SH-SY5Y (cell line): ENCODE data around the gene SLC35F2.

Source experiments
- GATA2 ChIP-seq: IDR thresholded peaks from 2 replicates; pipeline ENCODE4 v1.6.1; 2011; ENCODE audit warnings: mild to moderate bottlenecking, low read depth, low read length
- GATA3 ChIP-seq: IDR thresholded peaks from 2 replicates; pipeline ENCODE4 v1.6.1; 2011; ENCODE audit warnings: low read depth, mild to moderate bottlenecking, low read length, moderate library complexity

DNA sequence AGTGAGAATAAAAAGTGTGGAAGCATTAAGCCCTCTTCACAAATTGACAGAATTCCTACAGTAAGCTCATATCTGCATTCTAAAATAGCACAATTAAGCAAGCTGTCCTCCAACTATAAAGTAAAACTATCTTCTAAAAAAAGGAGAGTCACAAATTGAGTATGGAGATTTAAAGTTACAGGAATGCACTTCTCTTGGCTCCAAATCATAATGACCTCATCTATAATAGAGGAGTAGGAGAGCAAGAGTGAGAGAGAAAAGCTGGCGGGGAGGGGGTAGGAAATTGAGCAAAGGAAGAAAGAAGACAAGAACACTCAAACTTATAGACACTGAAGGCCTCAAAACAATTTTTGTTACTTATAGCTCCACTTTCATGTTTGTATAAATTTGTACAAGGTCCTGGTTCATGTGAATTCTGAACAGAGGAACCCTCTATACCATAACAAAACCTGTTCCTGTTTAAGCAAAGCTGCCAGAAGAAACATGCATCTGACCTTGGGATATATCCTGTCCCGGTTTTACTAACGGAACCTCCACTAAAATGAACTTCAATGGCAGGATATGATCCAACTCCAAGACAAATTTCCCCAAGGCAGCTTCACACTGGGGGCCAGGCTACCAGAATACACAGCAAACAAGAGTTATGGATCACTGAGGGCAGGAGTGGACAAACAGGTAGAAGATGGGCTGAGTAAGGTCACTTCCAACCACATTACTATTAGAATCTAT, 37.2 kb downstream of the SLC35F2 start:
- TF ChIP-seq GATA2 = no peak
- no peak for TF ChIP-seq GATA3
